ENCODE results near the gene CLIP2. TPM values are rescaled to one million over a fixed set of nuclear protein-coding genes. Genes with fewer than 3 reads are reported as not detected.

The CLIP2 gene
- total RNA-seq, 1 experiment from 2014 or later = 37.9 TPM

DNA sequence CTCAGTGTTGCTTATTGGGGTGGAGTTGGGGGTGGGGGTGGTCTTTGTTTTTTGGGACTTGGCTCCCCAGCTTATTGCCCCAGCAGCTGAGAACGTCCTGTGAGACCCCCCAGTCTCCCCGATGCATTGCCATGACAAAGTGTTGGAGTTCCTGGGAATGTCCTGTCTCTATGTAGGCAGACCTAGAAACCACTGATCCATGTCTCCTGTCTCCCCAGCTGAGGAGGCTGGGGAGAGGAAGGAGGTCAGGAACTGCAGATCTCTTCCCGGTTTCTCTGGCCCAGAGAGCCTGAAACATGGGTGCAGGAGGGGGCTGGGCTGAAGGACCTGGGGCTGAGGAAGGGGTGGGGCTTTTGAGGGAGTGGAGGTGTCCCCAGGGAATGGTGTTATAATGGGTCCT, 84.3 kb downstream of the CLIP2 start:
- Histone ChIP-seq H3K9me3 (ENCODE audit: insufficient read depth, low read depth) (no peaks in the 10 kb centered on the region), H3K27ac (no peak overlapping the region), H3K27me3 (ENCODE audit: insufficient read depth, low read depth) (no peaks in the 10 kb centered on the region), H3K79me2 (ENCODE audit: low read depth) (no peaks in the 10 kb centered on the region), H3K36me3 (ENCODE audit: low read depth) (no peaks in the 10 kb centered on the region), H3K9me2 (ENCODE audit: insufficient read depth) (no peaks in the 10 kb centered on the region), H3K4me2 (no peak overlapping the region), H3F3A (ENCODE audit: insufficient read depth, low read depth) (no peaks in the 10 kb centered on the region), H4K20me1 (ENCODE audit: insufficient read depth) (no peaks in the 10 kb centered on the region), H2AFZ (no peak overlapping the region), H3K4me1 (replicated peaks; ENCODE audit: insufficient read depth) (peaks cover 17% of the 10 kb centered on the region), H3K4me3 (no peak overlapping the region)
- intact Hi-C loops (cut with micrococcal nuclease; ENCODE audit: unreplicated experiment) = loop anchor here (10.0 kb wide), 1 partner anchor 59 kb away; no protein-coding TSS in a partner anchor
- ChIA-PET POLR2A (ENCODE audit: unreplicated experiment) (interaction anchor here (0.7 kb wide), 1 partner anchor 32 kb away, joined by 6 read pairs; no protein-coding TSS in a partner anchor), CTCF (no interaction called here)
- TF ChIP-seq EZH2 (IDR thresholded peaks at IDR 0.05; ENCODE audit: low read depth) = no peak
- TF ChIP-seq, protein P1, sequence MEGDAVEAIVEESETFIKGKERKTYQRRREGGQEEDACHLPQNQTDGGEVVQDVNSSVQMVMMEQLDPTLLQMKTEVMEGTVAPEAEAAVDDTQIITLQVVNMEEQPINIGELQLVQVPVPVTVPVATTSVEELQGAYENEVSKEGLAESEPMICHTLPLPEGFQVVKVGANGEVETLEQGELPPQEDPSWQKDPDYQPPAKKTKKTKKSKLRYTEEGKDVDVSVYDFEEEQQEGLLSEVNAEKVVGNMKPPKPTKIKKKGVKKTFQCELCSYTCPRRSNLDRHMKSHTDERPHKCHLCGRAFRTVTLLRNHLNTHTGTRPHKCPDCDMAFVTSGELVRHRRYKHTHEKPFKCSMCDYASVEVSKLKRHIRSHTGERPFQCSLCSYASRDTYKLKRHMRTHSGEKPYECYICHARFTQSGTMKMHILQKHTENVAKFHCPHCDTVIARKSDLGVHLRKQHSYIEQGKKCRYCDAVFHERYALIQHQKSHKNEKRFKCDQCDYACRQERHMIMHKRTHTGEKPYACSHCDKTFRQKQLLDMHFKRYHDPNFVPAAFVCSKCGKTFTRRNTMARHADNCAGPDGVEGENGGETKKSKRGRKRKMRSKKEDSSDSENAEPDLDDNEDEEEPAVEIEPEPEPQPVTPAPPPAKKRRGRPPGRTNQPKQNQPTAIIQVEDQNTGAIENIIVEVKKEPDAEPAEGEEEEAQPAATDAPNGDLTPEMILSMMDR (conservative IDR thresholded peaks at IDR 0.05) = no peak
- BruUV-seq (replicated peaks) = no TSS peak
- no peak for DNase-seq

DNA sequence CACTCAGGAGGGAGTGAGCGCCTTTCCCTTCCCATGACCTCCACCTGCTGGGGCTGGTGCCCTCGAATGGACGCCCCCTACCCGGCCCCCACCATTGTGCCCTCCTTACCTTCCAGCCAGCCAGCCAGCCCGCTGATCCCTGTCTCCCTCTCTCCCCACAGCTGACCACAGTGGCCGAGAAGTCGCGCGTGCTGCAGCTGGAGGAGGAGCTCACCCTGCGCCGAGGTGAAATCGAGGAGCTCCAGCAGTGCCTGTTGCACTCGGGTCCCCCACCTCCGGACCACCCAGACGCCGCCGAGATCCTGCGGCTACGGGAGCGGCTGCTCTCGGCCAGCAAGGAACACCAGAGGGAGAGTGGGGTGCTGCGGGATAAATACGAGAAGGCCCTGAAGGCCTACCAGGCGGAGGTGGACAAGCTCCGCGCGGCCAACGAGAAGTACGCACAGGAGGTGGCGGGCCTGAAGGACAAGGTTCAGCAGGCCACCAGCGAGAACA, 86.6 kb downstream of the CLIP2 start:
- intact Hi-C loops (cut with micrococcal nuclease; ENCODE audit: unreplicated experiment) = loop anchor here (10.0 kb wide), 1 partner anchor 61 kb away; no protein-coding TSS in a partner anchor
- Histone ChIP-seq H3K27me3 (ENCODE audit: insufficient read depth, low read depth) (no peaks in the 10 kb centered on the region), H3K4me3 (no peak overlapping the region), H3K4me2 (no peak overlapping the region), H2AFZ (no peak overlapping the region), H3K4me1 (replicated peaks; ENCODE audit: insufficient read depth) (peaks cover 21% of the 10 kb centered on the region), H3K27ac (no peak overlapping the region), H3K9me3 (ENCODE audit: insufficient read depth, low read depth) (no peaks in the 10 kb centered on the region), H3K36me3 (ENCODE audit: low read depth) (no peaks in the 10 kb centered on the region), H4K20me1 (ENCODE audit: insufficient read depth) (no peaks in the 10 kb centered on the region), H3F3A (ENCODE audit: insufficient read depth, low read depth) (no peaks in the 10 kb centered on the region), H3K79me2 (ENCODE audit: low read depth) (no peaks in the 10 kb centered on the region), H3K9me2 (ENCODE audit: insufficient read depth) (no peaks in the 10 kb centered on the region)
- TF ChIP-seq, protein P1 (conservative IDR thresholded peaks at IDR 0.05) = no peak
- TF ChIP-seq EZH2 (IDR thresholded peaks at IDR 0.05; ENCODE audit: low read depth) = no peak
- POLR2A ChIA-PET (ENCODE audit: unreplicated experiment) = no interaction called here
- DNase-seq = no peak
- CTCF ChIA-PET = no interaction called here
- no TSS peak for BruUV-seq (replicated peaks)

DNA sequence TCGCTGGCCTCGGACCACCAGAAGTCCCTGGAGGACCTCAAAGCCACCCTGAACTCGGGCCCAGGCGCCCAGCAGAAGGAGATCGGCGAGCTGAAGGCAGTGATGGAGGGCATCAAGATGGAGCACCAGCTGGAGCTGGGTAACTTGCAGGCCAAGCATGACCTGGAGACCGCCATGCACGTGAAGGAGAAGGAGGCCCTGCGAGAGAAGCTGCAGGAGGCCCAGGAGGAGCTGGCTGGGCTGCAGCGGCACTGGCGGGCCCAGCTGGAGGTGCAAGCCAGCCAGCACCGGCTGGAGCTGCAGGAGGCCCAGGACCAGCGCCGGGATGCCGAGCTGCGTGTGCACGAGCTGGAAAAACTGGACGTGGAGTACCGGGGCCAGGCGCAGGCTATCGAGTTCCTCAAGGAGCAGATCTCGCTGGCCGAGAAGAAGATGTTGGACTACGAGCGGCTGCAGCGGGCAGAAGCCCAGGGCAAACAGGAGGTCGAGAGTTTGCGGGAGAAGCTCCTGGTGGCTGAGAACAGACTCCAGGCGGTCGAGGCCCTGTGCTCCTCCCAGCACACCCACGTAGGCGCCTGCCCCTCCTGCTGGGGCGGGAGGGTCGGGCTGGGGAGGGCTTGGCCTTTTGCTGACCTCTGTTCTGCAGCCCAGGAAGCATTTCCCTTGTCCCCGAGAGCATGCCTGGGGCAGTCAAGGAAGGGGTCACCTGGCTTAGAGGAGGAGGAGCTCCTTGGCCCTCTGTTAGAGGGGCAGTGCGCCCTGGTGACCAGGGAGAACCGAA, 87.2 kb downstream of the CLIP2 start:
- no peaks in the 10 kb centered on the region for H3K79me2 ChIP-seq (ENCODE audit: low read depth)
- CTCF ChIA-PET = interaction anchor here (0.6 kb wide), 1 partner anchor 215 kb away, joined by 3 read pairs; no protein-coding TSS in a partner anchor
- BruUV-seq (replicated peaks) = no TSS peak
- H3K4me1 ChIP-seq (replicated peaks; ENCODE audit: insufficient read depth) = peaks cover 16% of the 10 kb centered on the region
- no peaks in the 10 kb centered on the region for H3K27me3 ChIP-seq (ENCODE audit: insufficient read depth, low read depth)
- POLR2A ChIA-PET (ENCODE audit: unreplicated experiment) = interaction anchor here (0.6 kb wide), 1 partner anchor 177 kb away, joined by 8 read pairs; no protein-coding TSS in a partner anchor
- DNase-seq = no peak
- H3K27ac ChIP-seq = no peak overlapping the region
- no peak overlapping the region for H3K4me3 ChIP-seq
- no peaks in the 10 kb centered on the region for H4K20me1 ChIP-seq (ENCODE audit: insufficient read depth)
- H3K4me2 ChIP-seq = no peak overlapping the region
- H3F3A ChIP-seq (ENCODE audit: insufficient read depth, low read depth) = peaks cover 3% of the 10 kb centered on the region; the same call in 1 of the 2 replicates
- intact Hi-C loops (cut with micrococcal nuclease; ENCODE audit: unreplicated experiment) = loop anchor here (10.0 kb wide), 1 partner anchor 62 kb away; no protein-coding TSS in a partner anchor
- no peaks in the 10 kb centered on the region for H3K36me3 ChIP-seq (ENCODE audit: low read depth)
- H2AFZ ChIP-seq = no peak overlapping the region
- H3K9me2 ChIP-seq (ENCODE audit: insufficient read depth) = no peaks in the 10 kb centered on the region
- H3K9me3 ChIP-seq (ENCODE audit: insufficient read depth, low read depth) = no peaks in the 10 kb centered on the region
- TF ChIP-seq, protein P1 (conservative IDR thresholded peaks at IDR 0.05) = no peak
- TF ChIP-seq EZH2 (IDR thresholded peaks at IDR 0.05; ENCODE audit: low read depth) = no peak

Measured in PC-9 (cell line).